Body of pancreas (tissue), 4 donors: ENCODE results near the gene AMPD2.
"Not testable (repeated sequence)": the region's sequence is repeated elsewhere in the genome, so short reads cannot be mapped to it uniquely, and the experiment has no call there.

ENCODE experiments used
- POLR2A ChIP-seq, 3 donors: fragments of 450-650 bp; IDR thresholded peaks; one replicate each; pipeline ENCODE4 v1.6.1; 2016; ENCODE audit warnings: antibody characterized with exemption in 3 of 3, mild to moderate bottlenecking in 2 of 3
- TF ChIP-seq, protein P1 (sequence below), 7 experiments: fragments of 450-650 bp in 4 of 7; fragments of 200-600 bp in 3 of 7; sonication (generic) in 3 of 7; IDR thresholded peaks; one replicate each; pipeline ENCODE4 v1.5.1; 2016 to 2019; ENCODE audit warnings: antibody characterized with exemption in 7 of 7

DNA sequence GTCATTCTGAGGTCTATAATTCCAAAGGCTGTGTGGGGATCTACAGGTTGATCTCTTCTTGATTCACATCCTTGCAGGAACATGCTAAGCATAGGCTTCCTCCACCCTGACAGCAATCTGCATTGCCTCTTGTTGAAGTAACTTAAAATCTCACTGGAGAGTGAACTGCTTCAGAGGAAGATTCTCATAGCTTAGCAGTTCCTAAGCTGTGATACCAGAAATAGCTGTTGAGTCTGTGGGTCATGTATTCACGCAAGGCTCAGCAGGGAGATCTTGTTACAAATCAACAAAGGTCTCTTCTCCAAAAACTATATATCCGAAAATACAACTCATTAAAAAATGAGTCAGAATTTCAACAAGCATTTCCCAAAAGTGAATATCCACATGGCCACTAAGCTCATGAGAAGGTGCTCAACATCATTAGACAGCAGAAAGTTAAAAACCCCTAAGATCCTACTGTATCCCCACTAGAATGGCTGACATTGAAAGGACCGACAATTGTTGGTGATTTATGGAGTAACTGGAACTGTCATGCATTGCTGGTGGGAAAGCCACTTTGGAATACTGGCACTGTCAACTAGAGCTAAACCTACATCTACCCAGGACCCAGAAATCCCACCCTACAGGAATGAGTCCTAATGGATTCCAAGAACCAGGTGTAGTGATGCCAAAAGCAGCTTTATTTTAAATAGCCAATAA is 57.2 kb downstream of the AMPD2 start:
- TF ChIP-seq, protein P1, sequence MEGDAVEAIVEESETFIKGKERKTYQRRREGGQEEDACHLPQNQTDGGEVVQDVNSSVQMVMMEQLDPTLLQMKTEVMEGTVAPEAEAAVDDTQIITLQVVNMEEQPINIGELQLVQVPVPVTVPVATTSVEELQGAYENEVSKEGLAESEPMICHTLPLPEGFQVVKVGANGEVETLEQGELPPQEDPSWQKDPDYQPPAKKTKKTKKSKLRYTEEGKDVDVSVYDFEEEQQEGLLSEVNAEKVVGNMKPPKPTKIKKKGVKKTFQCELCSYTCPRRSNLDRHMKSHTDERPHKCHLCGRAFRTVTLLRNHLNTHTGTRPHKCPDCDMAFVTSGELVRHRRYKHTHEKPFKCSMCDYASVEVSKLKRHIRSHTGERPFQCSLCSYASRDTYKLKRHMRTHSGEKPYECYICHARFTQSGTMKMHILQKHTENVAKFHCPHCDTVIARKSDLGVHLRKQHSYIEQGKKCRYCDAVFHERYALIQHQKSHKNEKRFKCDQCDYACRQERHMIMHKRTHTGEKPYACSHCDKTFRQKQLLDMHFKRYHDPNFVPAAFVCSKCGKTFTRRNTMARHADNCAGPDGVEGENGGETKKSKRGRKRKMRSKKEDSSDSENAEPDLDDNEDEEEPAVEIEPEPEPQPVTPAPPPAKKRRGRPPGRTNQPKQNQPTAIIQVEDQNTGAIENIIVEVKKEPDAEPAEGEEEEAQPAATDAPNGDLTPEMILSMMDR (IDR thresholded peaks at IDR 0.05) = not testable (repeated sequence)
- TF ChIP-seq POLR2A (IDR thresholded peaks at IDR 0.05) = not testable (repeated sequence)
